Ecto neural progenitor cell (in vitro differentiated cells): ENCODE results near the gene PSTK.

Source experiments
- DNase-seq: peaks from one replicate; pipeline ENCODE4 v3.0.0-alpha.2; 2018; ENCODE audit warnings: low spot score

The PSTK gene

GRCh38 chr10:122980209-122981065 lies at the start of gene PSTK:
TSS of gene PSTK (plus strand) at chr10:122980401. CDS start at chr10:122980480, 79 bp downstream.
- DNase-seq = peak; percentile 94

GRCh38 chr10:122931088-122931906 lies 48.9 kb upstream of the PSTK start:
- no peak for DNase-seq

- DNase-seq = no peak
These were observed 40.9 kb upstream of the PSTK start for GRCh38 chr10:122939133-122939855.

- no peak for DNase-seq
These were observed 40.2 kb upstream of the PSTK start for GRCh38 chr10:122939856-122940543.

GRCh38 chr10:122949296-122949695 lies 30.9 kb upstream of the PSTK start:
- no peak for DNase-seq

- peak; percentile 98 for DNase-seq
These were observed 26.1 kb upstream of the PSTK start, which contains the start of gene C10orf88 for GRCh38 chr10:122953902-122954730. TSS of gene C10orf88 (minus strand) at chr10:122954227. CDS start at chr10:122954178, 49 bp downstream.

GRCh38 chr10:122954731-122955050 lies 25.5 kb upstream of the PSTK start:
- no peak for DNase-seq

- DNase-seq = no peak
These were observed 24.3 kb upstream of the PSTK start for GRCh38 chr10:122955892-122956291.

- DNase-seq = no peak
These were observed 22.7 kb upstream of the PSTK start for GRCh38 chr10:122957474-122957873.

GRCh38 chr10:122962405-122962804 lies 17.8 kb upstream of the PSTK start:
- DNase-seq = no peak

- DNase-seq = no peak
These were observed 13.3 kb upstream of the PSTK start for GRCh38 chr10:122966879-122967278.

GRCh38 chr10:122968698-122969097 lies 11.5 kb upstream of the PSTK start:
- DNase-seq = no peak

GRCh38 chr10:122974023-122974422 lies 6.2 kb upstream of the PSTK start:
- no peak for DNase-seq

- no peak for DNase-seq
These were observed 5.6 kb upstream of the PSTK start for GRCh38 chr10:122974543-122975064.

GRCh38 chr10:122981066-122981464 lies 864 bp downstream of the PSTK start:
- DNase-seq = no peak

GRCh38 chr10:122983898-122984297 lies 3.7 kb downstream of the PSTK start:
- no peak for DNase-seq

GRCh38 chr10:122984708-122985107 lies 4.5 kb downstream of the PSTK start:
- DNase-seq = no peak

- DNase-seq = no peak
These were observed 6.1 kb downstream of the PSTK start for GRCh38 chr10:122986335-122986734.

GRCh38 chr10:122988501-122988900 lies 8.3 kb downstream of the PSTK start:
- no peak for DNase-seq

- no peak for DNase-seq
These were observed 10.1 kb downstream of the PSTK start for GRCh38 chr10:122990278-122990677.
